Forelimb muscle (tissue), 1 donor: Measurements from ENCODE around the gene BAX. TPM values are rescaled to one million over a fixed set of nuclear protein-coding genes. Genes with fewer than 3 reads are reported as not detected.

ENCODE experiments used
- DNase-seq: peaks from one replicate; pipeline ENCODE4 v3.0.0-alpha.2; 2013; ENCODE audit warnings: low read depth
- polyA plus RNA-seq: library from polyadenylated mRNA; unstranded; fragments of 120-200 nt; gene quantifications from one replicate; pipeline ENCODE4 v1.2.1, GENCODE V29; 2013; ENCODE audit not compliant: insufficient read length

BAX gene
- polyA plus RNA-seq, 1 donor, result 40.7 TPM

- no peak for DNase-seq
Measured at GRCh38 chr19:48985711-48986110, 31.0 kb downstream of the BAX start.

- no peak for DNase-seq
Measured at GRCh38 chr19:48986211-48986610, 31.5 kb downstream of the BAX start.

GRCh38 chr19:48987323-48987722, 32.6 kb downstream of the BAX start:
- no peak for DNase-seq

GRCh38 chr19:48988286-48988685, 33.6 kb downstream of the BAX start:
- no peak for DNase-seq

GRCh38 chr19:48988860-48989259, 34.2 kb downstream of the BAX start:
- DNase-seq, result no peak

- DNase-seq, result no peak
Measured at GRCh38 chr19:48989701-48990291, 35.1 kb downstream of the BAX start.

GRCh38 chr19:48990400-48990799, 35.7 kb downstream of the BAX start:
- no peak for DNase-seq

GRCh38 chr19:48991011-48991609, 36.4 kb downstream of the BAX start:
- DNase-seq, result no peak

- DNase-seq, result peak; percentile 44
Measured at GRCh38 chr19:48991873-48992580, 37.4 kb downstream of the BAX start.

GRCh38 chr19:48992581-48993174, 38.0 kb downstream of the BAX start:
- DNase-seq, result no peak

- peak; percentile 98 for DNase-seq
Measured at GRCh38 chr19:48993175-48994034, 38.7 kb downstream of the BAX start, which contains the start of the genes GYS1 and RUVBL2. GYS1 (minus strand) TSS chr19:48993309; CDS start chr19:48993112, 197 bp downstream. RUVBL2 (plus strand) TSS chr19:48993887; CDS start chr19:48993912, 25 bp downstream.

GRCh38 chr19:48994035-48994386, 39.3 kb downstream of the BAX start:
- DNase-seq, result no peak

GRCh38 chr19:48997972-48998371, 43.3 kb downstream of the BAX start:
- no peak for DNase-seq

- DNase-seq, result no peak
Measured at GRCh38 chr19:48999481-49000325, 45.0 kb downstream of the BAX start.

- no peak for DNase-seq
Measured at GRCh38 chr19:49004133-49004532, 49.5 kb downstream of the BAX start.

- no peak for DNase-seq
Measured at GRCh38 chr19:49004964-49005614, 50.4 kb downstream of the BAX start.

GRCh38 chr19:49006905-49007304, 52.2 kb downstream of the BAX start:
- no peak for DNase-seq

GRCh38 chr19:49009828-49010227, 55.2 kb downstream of the BAX start:
- DNase-seq, result no peak

- DNase-seq, result no peak
Measured at GRCh38 chr19:49010453-49010852, 55.8 kb downstream of the BAX start.

- no peak for DNase-seq
Measured at GRCh38 chr19:49011194-49011593, 56.5 kb downstream of the BAX start.
